Muscle of leg (tissue), 11 donors: Measurements from ENCODE around the gene ADGRA1. TPM values are rescaled to one million over a fixed set of nuclear protein-coding genes. Genes with fewer than 3 reads are reported as not detected.

Source experiments
- DNase-seq: peaks from one replicate; pipeline ENCODE4 v3.0.0; 2013
- H3K27ac ChIP-seq: one replicate; pipeline ENCODE4 v1.5.1; 2013; ENCODE audit warnings: mild to moderate bottlenecking, low read length, control low read depth
- H3K27me3 ChIP-seq: one replicate; pipeline ENCODE4 v1.6.1; 2013; ENCODE audit warnings: low read length; ENCODE audit not compliant: control insufficient read depth, insufficient read depth
- H3K36me3 ChIP-seq: one replicate; pipeline ENCODE4 v1.6.1; 2013; ENCODE audit warnings: low read length; ENCODE audit not compliant: control insufficient read depth, insufficient read depth
- H3K4me1 ChIP-seq: one replicate; pipeline ENCODE4 v1.6.1; 2013; ENCODE audit warnings: low read length; ENCODE audit not compliant: control insufficient read depth, insufficient read depth
- H3K4me3 ChIP-seq: one replicate; pipeline ENCODE4 v1.5.1; 2013; ENCODE audit warnings: low read length, control low read depth
- H3K9me3 ChIP-seq: replicated peaks from 2 replicates; pipeline ENCODE4 v1.6.1; 2013; ENCODE audit warnings: low read depth, low read length; ENCODE audit not compliant: control insufficient read depth
- WGBS: methylation state at CpG from one replicate; pipeline ENCODE4 v1.1.5; 2013; ENCODE audit warnings: missing lambda C conversion rate; ENCODE audit not compliant: insufficient coverage; 5-methylcytosine and 5-hydroxymethylcytosine counted together
- polyA plus RNA-seq, 8 donors: library from polyadenylated mRNA; unstranded; fragments of 120-200 nt; gene quantifications; one replicate each; pipeline versions ENCODE4 v1.2.1 to v1.2.3, GENCODE V29; 2013; ENCODE audit warnings: inconsistent platforms in 1 of 8, low replicate concordance in 1 of 8; ENCODE audit not compliant: insufficient read length in 8 of 8, insufficient read depth in 1 of 8
- total RNA-seq: library from RNA; stranded (reverse); fragments of 120-200 nt; gene quantifications from one replicate; pipeline ENCODE4 v1.2.4, GENCODE V29; 2013

Gene ADGRA1
- total and polyA plus RNA-seq, 9 donors, result 0.80 to 3.5 (median 2.9) TPM

- Histone ChIP-seq H3K9me3 (no peaks in the 10 kb centered on the region), H3K4me1 (peaks cover 14% of the 10 kb centered on the region), H3K27me3 (peaks cover 33% of the 10 kb centered on the region), H3K36me3 (no peaks in the 10 kb centered on the region), H3K27ac (no peak overlapping the region), H3K4me3 (no peak overlapping the region)
- 86% methylated on average over 22 of the region's 22 CpGs for WGBS
- no peak for DNase-seq
These were observed 6.6 kb downstream of the ADGRA1 start for GRCh38 chr10:133094286-133094685.

GRCh38 chr10:133094866-133095265 lies 7.1 kb downstream of the ADGRA1 start:
- no peaks in the 10 kb centered on the region for H3K9me3 ChIP-seq
- peaks cover 30% of the 10 kb centered on the region for H3K27me3 ChIP-seq
- 74% methylated on average over 9 of the region's 17 CpGs for whole genome bisulfite sequencing
- DNase-seq, result no peak
- no peak overlapping the region for H3K27ac ChIP-seq
- H3K36me3 ChIP-seq, result no peaks in the 10 kb centered on the region
- H3K4me3 ChIP-seq, result no peak overlapping the region
- peaks cover 8% of the 10 kb centered on the region for H3K4me1 ChIP-seq

- no peaks in the 10 kb centered on the region for H3K36me3 ChIP-seq
- H3K4me1 ChIP-seq, result peaks cover 7% of the 10 kb centered on the region
- H3K27ac ChIP-seq, result no peak overlapping the region
- no peaks in the 10 kb centered on the region for H3K9me3 ChIP-seq
- 80% methylated on average over 13 of the region's 16 CpGs for WGBS
- H3K4me3 ChIP-seq, result no peak overlapping the region
- peaks cover 26% of the 10 kb centered on the region for H3K27me3 ChIP-seq
- no peak for DNase-seq
These were observed 7.9 kb downstream of the ADGRA1 start for GRCh38 chr10:133095586-133095985.

GRCh38 chr10:133096616-133097269 lies 9.0 kb downstream of the ADGRA1 start:
- no peak overlapping the region for H3K27ac ChIP-seq
- peaks cover 30% of the 10 kb centered on the region for H3K27me3 ChIP-seq
- H3K4me1 ChIP-seq, result peaks cover 8% of the 10 kb centered on the region
- 31% methylated on average over 24 of the region's 28 CpGs for WGBS
- DNase-seq, result no peak
- H3K9me3 ChIP-seq, result no peaks in the 10 kb centered on the region
- H3K36me3 ChIP-seq, result no peaks in the 10 kb centered on the region
- no peak overlapping the region for H3K4me3 ChIP-seq

GRCh38 chr10:133097418-133097817 lies 9.7 kb downstream of the ADGRA1 start:
- 84% methylated on average over 18 of the region's 18 CpGs for WGBS
- no peak overlapping the region for H3K4me3 ChIP-seq
- peaks cover 29% of the 10 kb centered on the region for H3K27me3 ChIP-seq
- no peak overlapping the region for H3K27ac ChIP-seq
- H3K9me3 ChIP-seq, result no peaks in the 10 kb centered on the region
- no peaks in the 10 kb centered on the region for H3K36me3 ChIP-seq
- peaks cover 8% of the 10 kb centered on the region for H3K4me1 ChIP-seq
- no peak for DNase-seq

GRCh38 chr10:133097961-133098360 lies 10.2 kb downstream of the ADGRA1 start:
- WGBS, result 81% methylated on average over 11 of the region's 11 CpGs
- H3K9me3 ChIP-seq, result no peaks in the 10 kb centered on the region
- no peaks in the 10 kb centered on the region for H3K36me3 ChIP-seq
- no peak for DNase-seq
- no peak overlapping the region for H3K27ac ChIP-seq
- peaks cover 9% of the 10 kb centered on the region for H3K4me1 ChIP-seq
- H3K4me3 ChIP-seq, result no peak overlapping the region
- H3K27me3 ChIP-seq, result peaks cover 27% of the 10 kb centered on the region

GRCh38 chr10:133098426-133099124 lies 10.9 kb downstream of the ADGRA1 start:
- WGBS, result 76% methylated on average over 42 of the region's 44 CpGs
- H3K4me1 ChIP-seq, result peaks cover 15% of the 10 kb centered on the region
- H3K27ac ChIP-seq, result no peak overlapping the region
- DNase-seq, result no peak
- no peaks in the 10 kb centered on the region for H3K9me3 ChIP-seq
- H3K27me3 ChIP-seq, result peaks cover 25% of the 10 kb centered on the region
- no peak overlapping the region for H3K4me3 ChIP-seq
- no peaks in the 10 kb centered on the region for H3K36me3 ChIP-seq

- Histone ChIP-seq H3K9me3 (no peaks in the 10 kb centered on the region), H3K36me3 (no peaks in the 10 kb centered on the region), H3K4me3 (no peak overlapping the region), H3K4me1 (peaks cover 25% of the 10 kb centered on the region), H3K27me3 (peaks cover 30% of the 10 kb centered on the region), H3K27ac (no peak overlapping the region)
- 58% methylated on average over 4 of the region's 5 CpGs for WGBS
- no peak for DNase-seq
These were observed 11.8 kb downstream of the ADGRA1 start for GRCh38 chr10:133099571-133099970.

- WGBS, result 80% methylated on average over 24 of the region's 24 CpGs
These were observed 12.5 kb downstream of the ADGRA1 start for GRCh38 chr10:133100186-133100585.

GRCh38 chr10:133100706-133101415 lies 13.1 kb downstream of the ADGRA1 start:
- no peaks in the 10 kb centered on the region for H3K9me3 ChIP-seq
- no peak overlapping the region for H3K4me3 ChIP-seq
- H3K27me3 ChIP-seq, result peaks cover 30% of the 10 kb centered on the region
- H3K4me1 ChIP-seq, result peaks cover 34% of the 10 kb centered on the region
- H3K36me3 ChIP-seq, result no peaks in the 10 kb centered on the region
- WGBS, result 16% methylated on average over 35 of the region's 37 CpGs
- no peak for DNase-seq
- H3K27ac ChIP-seq, result no peak overlapping the region

More at GRCh38 chr10:133100186-133100585, 12.5 kb downstream of the ADGRA1 start:
- H3K4me3 ChIP-seq, result no peak overlapping the region
- no peak for DNase-seq
- H3K27me3 ChIP-seq, result peaks cover 30% of the 10 kb centered on the region
- H3K4me1 ChIP-seq, result peaks cover 31% of the 10 kb centered on the region
- H3K27ac ChIP-seq, result no peak overlapping the region
- H3K9me3 ChIP-seq, result no peaks in the 10 kb centered on the region
- no peaks in the 10 kb centered on the region for H3K36me3 ChIP-seq
